NCI-H82 treated with DMSO at 0.1 percent for 48 hours (cell line): Measurements from ENCODE around the gene PLXNA2.

Experiments
- DNase-seq: peaks from one replicate; lab custom pipeline; 2025; ENCODE audit not compliant: unreplicated experiment; lab: John Stamatoyannopoulos, UW

PLXNA2 gene

GRCh38 chr1:208078752-208079151, 165.4 kb downstream of the PLXNA2 start:
- no peak for DNase-seq

DNA sequence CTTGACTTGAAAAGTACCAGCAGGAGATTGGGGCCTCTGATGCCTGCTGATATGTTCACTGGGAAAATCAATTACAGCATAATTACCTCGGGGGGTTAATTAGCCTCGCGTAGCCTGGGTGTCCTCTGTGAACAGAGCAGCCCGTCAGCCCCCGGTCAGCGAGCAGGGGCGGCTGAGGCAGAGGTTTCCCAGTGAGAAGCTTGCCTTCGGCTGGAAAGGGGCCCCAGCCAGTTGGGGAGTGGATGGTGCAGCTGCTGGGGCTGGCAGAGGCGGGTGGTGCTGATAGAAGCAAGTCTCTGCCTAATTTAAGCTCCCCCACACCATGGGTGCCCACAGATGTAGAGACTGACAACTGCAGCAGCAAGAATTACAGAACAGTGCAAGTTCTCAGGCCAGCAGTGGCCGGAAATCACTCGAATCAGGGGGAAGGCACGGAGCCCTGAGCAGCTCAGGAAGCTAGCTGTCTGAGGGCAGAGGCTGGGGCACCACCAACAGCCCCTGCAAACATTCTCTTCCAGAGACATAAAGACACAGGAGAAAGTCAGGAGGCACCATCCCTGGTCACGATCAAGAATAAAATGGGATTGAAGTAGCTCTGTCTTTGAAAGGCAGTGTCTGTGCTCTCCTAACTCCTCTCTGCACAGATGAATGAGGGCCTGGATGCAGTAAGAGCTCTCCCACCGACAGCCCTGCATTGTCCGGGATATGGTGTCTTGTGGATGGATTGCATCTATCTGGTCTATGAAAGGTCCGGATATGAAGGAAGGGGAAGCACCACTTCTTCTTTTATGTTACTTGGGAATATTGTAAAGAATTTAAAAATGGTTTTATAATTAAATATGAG, 166.7 kb downstream of the PLXNA2 start:
- DNase-seq = no peak

DNA sequence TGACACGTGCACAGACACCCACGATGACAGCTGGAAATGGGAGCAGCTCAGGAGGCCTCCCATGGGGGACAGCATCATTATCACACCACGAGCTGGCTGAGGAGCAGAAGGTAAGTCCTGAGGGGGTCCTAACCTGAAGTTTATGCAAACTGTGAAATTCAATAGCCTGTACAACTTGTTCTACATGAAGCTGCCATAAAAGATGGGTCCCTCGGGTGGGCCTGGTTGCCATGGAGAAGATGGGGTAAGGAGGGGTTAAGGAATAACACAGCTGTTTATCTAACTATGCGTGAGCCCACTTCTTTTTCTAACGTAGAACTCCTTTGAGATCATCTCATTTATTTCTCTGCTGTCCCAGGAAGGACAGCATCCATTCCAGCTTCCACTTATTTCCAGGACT, 169.8 kb downstream of the PLXNA2 start:
- no peak for DNase-seq

- no peak for DNase-seq
Observed at GRCh38 chr1:208071435-208072031, 172.7 kb downstream of the PLXNA2 start.

DNA sequence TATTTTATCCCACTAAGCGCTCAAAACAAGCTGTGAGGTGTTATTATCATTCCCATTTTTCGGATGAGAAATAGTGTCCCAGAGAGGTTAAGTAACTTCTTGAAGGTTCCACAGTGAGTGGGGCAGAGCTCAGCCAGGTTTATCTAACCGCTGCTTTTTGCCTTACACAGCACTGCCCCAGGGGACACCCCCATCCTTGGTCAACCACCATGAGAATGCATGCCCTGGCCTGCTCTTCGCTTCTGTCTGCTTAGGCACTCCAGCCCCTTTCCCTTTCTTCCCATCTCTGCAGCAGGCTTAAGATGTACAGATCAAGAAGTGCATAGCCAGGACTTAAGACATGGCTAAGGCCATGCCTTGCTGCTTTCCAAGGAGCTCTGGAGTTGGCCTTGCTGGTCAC, 174.3 kb downstream of the PLXNA2 start:
- no peak for DNase-seq

- no peak for DNase-seq
Observed at GRCh38 chr1:208069317-208069716, 174.9 kb downstream of the PLXNA2 start.

DNA sequence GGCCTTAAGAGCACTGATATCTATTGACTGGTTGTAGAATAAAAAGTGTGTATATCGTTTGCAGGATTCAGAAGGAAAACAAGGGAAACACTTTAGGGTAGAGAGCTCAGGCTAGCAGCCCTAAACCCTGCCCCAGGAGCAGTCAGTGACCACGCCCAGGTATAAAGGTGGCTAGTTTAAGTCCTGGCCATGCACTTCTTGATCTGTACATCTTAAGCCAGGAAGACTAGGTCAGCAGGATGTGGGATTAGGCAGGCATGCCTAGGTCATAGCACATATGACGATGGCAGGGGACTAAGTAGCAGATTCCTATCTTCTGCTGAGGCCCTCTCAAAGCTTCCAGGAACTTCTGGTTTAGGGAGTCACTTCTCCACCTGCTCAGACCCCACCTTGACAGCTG, 175.3 kb downstream of the PLXNA2 start:
- DNase-seq = no peak

GRCh38 chr1:208068407-208068806, 175.8 kb downstream of the PLXNA2 start:
- no peak for DNase-seq

GRCh38 chr1:208066583-208066982, 177.6 kb downstream of the PLXNA2 start:
- DNase-seq = no peak

GRCh38 chr1:208065862-208066261, 178.3 kb downstream of the PLXNA2 start:
- DNase-seq = no peak

DNA sequence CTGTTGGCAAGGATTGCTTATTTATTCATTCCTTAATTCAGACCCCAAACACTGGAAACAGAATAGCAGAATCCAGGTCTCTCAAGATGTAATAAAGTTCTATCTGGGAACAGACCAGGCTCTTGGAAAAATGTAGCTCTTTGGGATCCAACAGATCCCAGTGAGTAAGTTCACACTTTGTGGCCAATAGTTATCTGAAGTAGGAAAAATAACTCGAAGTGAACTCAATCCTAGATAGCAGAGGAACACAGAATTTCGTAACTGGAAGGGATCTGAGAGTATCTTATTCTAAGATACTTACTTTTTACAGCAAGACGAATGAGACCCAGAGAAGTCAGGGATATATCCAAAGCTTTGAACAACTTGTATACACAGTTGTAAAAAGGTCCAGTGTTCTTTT, 182.6 kb downstream of the PLXNA2 start:
- no peak for DNase-seq

DNA sequence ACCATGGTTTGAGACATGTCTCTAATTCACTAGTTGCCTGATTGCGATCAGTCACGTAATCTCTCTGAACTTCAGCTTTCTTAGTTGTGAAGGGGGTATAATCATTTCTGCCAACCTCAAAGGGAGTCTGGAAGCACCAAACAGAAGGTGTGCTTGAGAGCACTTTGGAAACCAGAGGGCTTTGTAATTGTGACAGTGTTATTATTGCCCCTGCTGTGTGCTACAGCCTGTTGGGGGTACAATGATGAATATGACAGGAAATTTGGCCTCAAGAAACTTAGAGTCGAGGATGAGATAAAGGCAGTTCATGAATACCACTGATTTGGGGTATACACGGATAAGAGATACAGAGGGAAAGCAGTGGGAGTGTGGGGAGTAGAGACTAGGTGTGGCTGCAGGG, 183.1 kb downstream of the PLXNA2 start:
- DNase-seq = no peak

DNA sequence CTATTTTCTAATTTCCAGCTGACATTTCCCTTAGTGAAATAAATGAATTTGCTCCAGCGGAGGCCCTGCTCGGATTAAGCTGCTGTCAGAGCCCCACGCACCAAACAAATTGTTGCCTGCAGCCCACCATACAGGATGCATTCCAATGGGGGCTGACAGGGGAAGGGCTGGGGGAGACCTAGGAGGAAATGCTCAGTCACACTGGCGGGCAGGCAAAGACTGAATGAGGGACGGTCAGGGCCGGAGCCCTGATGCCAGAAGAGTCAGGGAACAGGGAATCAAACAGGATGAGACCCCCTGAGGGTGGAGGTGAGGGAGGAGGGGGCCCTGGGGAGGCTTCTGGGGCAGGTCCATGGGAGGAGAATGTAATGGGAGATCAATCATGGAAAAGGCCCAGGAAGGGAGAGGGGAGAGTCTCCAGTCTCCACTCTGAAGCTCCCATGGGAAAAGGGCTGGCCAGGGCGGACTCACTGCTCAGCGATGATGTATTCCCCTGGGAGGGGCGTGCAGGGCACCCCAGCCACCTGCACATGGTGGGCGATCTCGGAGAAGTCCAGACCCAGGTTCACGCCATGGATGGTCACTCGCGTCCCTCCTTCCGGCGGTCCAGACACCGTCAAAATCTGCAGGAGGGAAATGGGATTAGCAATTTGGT, 183.8 kb downstream of the PLXNA2 start:
- no peak for DNase-seq

DNA sequence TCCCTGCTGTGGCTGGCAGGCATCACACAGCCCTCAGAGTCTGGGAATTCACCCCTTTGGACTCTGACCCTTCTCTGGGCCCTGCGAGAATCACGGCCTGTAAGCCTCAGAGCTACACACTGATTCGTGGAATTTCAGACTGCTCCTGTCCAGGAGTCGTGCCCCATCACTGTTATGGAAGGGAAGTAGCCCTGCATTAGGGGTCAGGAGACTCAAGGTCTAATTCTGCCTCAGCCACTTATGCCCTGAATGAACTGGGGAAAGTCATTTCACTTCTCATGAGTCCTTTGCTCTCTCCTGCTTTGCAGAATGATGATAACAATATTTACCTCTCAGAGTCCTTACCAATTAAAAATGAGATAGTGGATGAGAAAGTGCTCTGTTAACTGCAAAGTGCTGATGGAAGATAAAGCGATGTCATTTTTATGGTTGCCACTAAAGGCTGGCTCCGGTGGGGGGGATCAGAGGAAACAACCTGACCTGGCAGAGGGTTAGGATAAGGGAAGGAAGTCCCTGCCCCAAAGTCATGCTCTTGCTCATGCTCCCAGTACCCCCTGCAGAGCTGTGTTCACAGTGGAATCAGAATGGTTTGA, 184.7 kb downstream of the PLXNA2 start:
- DNase-seq = no peak

GRCh38 chr1:208058756-208059155, 185.4 kb downstream of the PLXNA2 start:
- no peak for DNase-seq

- no peak for DNase-seq
Observed at GRCh38 chr1:208058267-208058666, 185.9 kb downstream of the PLXNA2 start.

- DNase-seq = no peak
Observed at GRCh38 chr1:208057056-208057455, 187.1 kb downstream of the PLXNA2 start.

DNA sequence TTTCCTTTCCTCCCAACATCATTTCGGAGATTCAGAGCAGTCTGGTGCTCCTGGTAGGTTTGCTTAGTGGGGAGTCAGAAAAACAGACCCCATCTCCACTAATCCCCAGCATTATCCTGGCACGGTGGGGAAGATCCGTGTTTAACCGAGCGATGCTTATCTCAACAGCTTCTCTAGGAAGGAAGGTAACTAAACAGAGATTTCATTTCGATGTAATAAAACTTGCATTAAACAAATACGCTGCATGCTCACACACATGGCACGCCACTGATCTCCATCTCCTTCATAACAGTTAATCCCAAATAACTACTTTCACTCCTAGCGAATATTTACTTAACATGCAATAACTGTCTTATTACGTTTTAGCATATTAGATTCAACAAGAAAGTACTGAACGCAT, 188.6 kb downstream of the PLXNA2 start:
- DNase-seq = no peak

DNA sequence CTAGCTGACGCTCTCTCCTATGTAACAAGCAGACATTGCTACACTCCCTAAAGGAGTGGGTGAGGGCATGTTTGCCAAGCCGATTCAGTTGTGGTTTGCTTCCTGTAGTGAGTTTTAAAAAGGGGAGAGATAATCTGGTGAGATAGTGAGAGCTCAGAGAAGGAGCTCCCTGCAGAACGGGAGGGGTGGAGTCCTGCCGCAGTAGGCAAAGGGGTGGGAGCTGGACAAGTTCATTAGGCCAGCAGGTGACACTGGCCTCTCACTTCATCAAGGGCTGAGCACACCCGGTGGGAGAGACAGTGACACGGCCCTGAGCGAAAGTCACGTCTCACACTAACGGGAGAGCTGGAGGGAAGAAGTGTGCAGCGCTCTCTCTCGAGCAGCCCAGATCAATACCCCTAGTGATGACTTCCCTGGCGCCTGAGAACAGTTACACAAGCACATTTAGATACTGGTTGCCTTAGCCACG, 189.2 kb downstream of the PLXNA2 start:
- DNase-seq = no peak

- DNase-seq = no peak
Observed at GRCh38 chr1:208054485-208054884, 189.7 kb downstream of the PLXNA2 start.

DNA sequence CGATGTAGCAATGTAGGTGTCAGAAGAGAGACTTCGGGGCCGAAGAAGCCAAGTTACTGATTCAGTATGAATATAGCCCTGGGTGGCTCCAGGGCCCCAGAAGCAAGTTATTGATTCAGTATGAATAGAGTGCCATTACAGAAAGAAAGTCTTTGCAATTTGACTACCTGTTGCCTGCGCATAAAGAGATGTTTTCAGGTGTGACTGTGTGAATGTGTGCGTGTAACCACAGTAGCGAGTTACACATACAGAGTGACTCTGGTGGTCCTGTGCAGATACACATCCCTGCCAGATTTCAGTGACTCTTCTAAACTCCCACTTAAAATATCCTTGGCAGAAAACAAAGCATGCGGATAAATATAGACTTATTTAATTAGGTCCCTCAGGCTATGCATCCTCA, 190.5 kb downstream of the PLXNA2 start:
- DNase-seq = no peak

GRCh38 chr1:208052926-208053407, 191.2 kb downstream of the PLXNA2 start:
- DNase-seq = no peak
